Measurements from ENCODE around the gene MAGI1.
"Not testable (repeated sequence)": the region's sequence is repeated elsewhere in the genome, so short reads cannot be mapped to it uniquely, and the experiment has no call there.

The MAGI1 gene

DNA sequence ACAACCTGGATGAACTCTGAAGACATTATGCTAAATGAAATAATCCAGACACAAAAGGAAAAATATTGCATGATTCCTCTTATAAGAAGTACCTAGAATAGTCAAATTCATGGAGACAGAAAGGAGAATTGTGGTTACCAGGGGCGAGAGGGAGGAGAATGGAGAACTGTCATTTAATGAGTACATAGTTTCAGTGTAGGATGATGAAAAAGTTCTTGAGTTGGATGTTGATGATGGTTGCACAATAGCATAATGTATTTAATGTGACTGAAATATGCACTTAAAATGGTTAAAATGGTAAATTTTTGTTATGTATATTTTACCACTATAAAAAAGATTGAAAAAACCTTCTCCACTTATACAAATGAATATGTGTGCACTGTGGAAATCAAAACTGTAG lies 469.6 kb downstream of the MAGI1 start:
- TF ChIP-seq CTCF (IDR thresholded peaks at IDR 0.05; ENCODE audit: insufficient read depth, low read length, poor library complexity, severe bottlenecking) (no peak), EZH2phosphoT487 (conservative IDR thresholded peaks at IDR 0.05; ENCODE audit: low read length) (no peak)
- Histone ChIP-seq H3K9me3 (ENCODE audit: insufficient read depth, low read length) (no peaks in the 10 kb centered on the region), H3K27me3 (ENCODE audit: low read length) (no peaks in the 10 kb centered on the region), H3K9ac (ENCODE audit: low read length) (no peak overlapping the region), H3K27ac (ENCODE audit: low read depth, low read length) (no peak overlapping the region), H2AFZ (ENCODE audit: low read depth, low read length, severe bottlenecking) (no peak overlapping the region), H3K4me3 (ENCODE audit: insufficient read depth, low read length, poor library complexity, severe bottlenecking) (no peak overlapping the region), H3K4me2 (ENCODE audit: low read depth, low read length, poor library complexity, severe bottlenecking) (no peak overlapping the region), H3K79me2 (ENCODE audit: insufficient read depth, low read length) (no peaks in the 10 kb centered on the region), H3F3A (ENCODE audit: insufficient read depth) (no peaks in the 10 kb centered on the region), H3K36me3 (ENCODE audit: low read length) (no peaks in the 10 kb centered on the region), H4K20me1 (ENCODE audit: low read depth, low read length) (no peaks in the 10 kb centered on the region), H3K9me2 (replicated peaks; ENCODE audit: insufficient read depth, low read length) (no peaks in the 10 kb centered on the region)

GRCh38 chr3:65568497-65568896 lies 470.2 kb downstream of the MAGI1 start:
- H3K27ac ChIP-seq (ENCODE audit: low read depth, low read length) = no peak overlapping the region

DNA sequence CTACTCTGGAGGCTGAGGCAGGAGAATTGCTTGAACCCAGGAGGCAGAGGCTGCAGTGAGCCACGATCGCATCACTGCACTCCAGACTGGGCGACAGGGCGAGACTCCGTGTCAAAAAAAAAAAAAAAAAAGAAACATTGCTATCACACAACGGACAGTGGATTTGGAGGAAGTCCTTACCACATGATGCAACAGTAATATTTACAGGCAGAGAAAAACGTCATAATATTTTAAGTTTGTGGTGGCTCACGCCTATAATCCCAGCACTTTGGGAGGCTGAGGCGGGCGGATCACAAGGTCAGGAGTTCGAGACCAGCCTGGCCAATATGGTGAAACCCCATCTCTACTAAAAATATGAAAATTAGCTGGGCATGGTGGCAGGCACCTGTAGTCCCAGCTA lies 473.0 kb downstream of the MAGI1 start:
- not testable (repeated sequence) for H3K27me3 ChIP-seq (ENCODE audit: low read length); H3K9ac ChIP-seq (ENCODE audit: low read length); H2AFZ ChIP-seq (ENCODE audit: low read depth, low read length, severe bottlenecking); H3K9me2 ChIP-seq (replicated peaks; ENCODE audit: insufficient read depth, low read length); H3K36me3 ChIP-seq (ENCODE audit: low read length); H3K9me3 ChIP-seq (ENCODE audit: insufficient read depth, low read length); H3K79me2 ChIP-seq (ENCODE audit: insufficient read depth, low read length); H3K27ac ChIP-seq (ENCODE audit: low read depth, low read length); H3K4me2 ChIP-seq (ENCODE audit: low read depth, low read length, poor library complexity, severe bottlenecking); H3K4me3 ChIP-seq (ENCODE audit: insufficient read depth, low read length, poor library complexity, severe bottlenecking); H3F3A ChIP-seq (ENCODE audit: insufficient read depth); H4K20me1 ChIP-seq (ENCODE audit: low read depth, low read length)

More at GRCh38 chr3:65568497-65568896, 470.2 kb downstream of the MAGI1 start:
- Histone ChIP-seq H3F3A (ENCODE audit: insufficient read depth) (no peaks in the 10 kb centered on the region), H3K9ac (ENCODE audit: low read length) (no peak overlapping the region), H4K20me1 (ENCODE audit: low read depth, low read length) (no peaks in the 10 kb centered on the region), H3K4me2 (ENCODE audit: low read depth, low read length, poor library complexity, severe bottlenecking) (no peak overlapping the region), H3K36me3 (ENCODE audit: low read length) (no peaks in the 10 kb centered on the region), H2AFZ (ENCODE audit: low read depth, low read length, severe bottlenecking) (no peak overlapping the region), H3K79me2 (ENCODE audit: insufficient read depth, low read length) (no peaks in the 10 kb centered on the region), H3K9me3 (ENCODE audit: insufficient read depth, low read length) (no peaks in the 10 kb centered on the region), H3K27me3 (ENCODE audit: low read length) (no peaks in the 10 kb centered on the region), H3K9me2 (replicated peaks; ENCODE audit: insufficient read depth, low read length) (no peaks in the 10 kb centered on the region), H3K4me3 (ENCODE audit: insufficient read depth, low read length, poor library complexity, severe bottlenecking) (no peak overlapping the region)
- TF ChIP-seq EZH2phosphoT487 (conservative IDR thresholded peaks at IDR 0.05; ENCODE audit: low read length) (no peak), CTCF (IDR thresholded peaks at IDR 0.05; ENCODE audit: insufficient read depth, low read length, poor library complexity, severe bottlenecking) (no peak)

- Histone ChIP-seq H3F3A (ENCODE audit: insufficient read depth) (no peaks in the 10 kb centered on the region), H3K79me2 (ENCODE audit: insufficient read depth, low read length) (no peaks in the 10 kb centered on the region), H4K20me1 (ENCODE audit: low read depth, low read length) (no peaks in the 10 kb centered on the region), H3K4me2 (ENCODE audit: low read depth, low read length, poor library complexity, severe bottlenecking) (no peak overlapping the region), H3K9ac (ENCODE audit: low read length) (no peak overlapping the region), H3K36me3 (ENCODE audit: low read length) (no peaks in the 10 kb centered on the region), H3K27ac (ENCODE audit: low read depth, low read length) (no peak overlapping the region), H2AFZ (ENCODE audit: low read depth, low read length, severe bottlenecking) (no peak overlapping the region), H3K9me3 (ENCODE audit: insufficient read depth, low read length) (no peaks in the 10 kb centered on the region), H3K27me3 (ENCODE audit: low read length) (no peaks in the 10 kb centered on the region), H3K4me3 (ENCODE audit: insufficient read depth, low read length, poor library complexity, severe bottlenecking) (no peak overlapping the region), H3K9me2 (replicated peaks; ENCODE audit: insufficient read depth, low read length) (no peaks in the 10 kb centered on the region)
- TF ChIP-seq CTCF (IDR thresholded peaks at IDR 0.05; ENCODE audit: insufficient read depth, low read length, poor library complexity, severe bottlenecking) (no peak), EZH2phosphoT487 (conservative IDR thresholded peaks at IDR 0.05; ENCODE audit: low read length) (no peak)
These were observed 474.2 kb downstream of the MAGI1 start for GRCh38 chr3:65564483-65564882.
